Karpas-422 (cell line): ENCODE measurements around the gene ILDR1. TPM values are rescaled to one million over a fixed set of nuclear protein-coding genes. Genes with fewer than 3 reads are reported as not detected.

Source experiments
- DNase-seq: peaks from one replicate; pipeline ENCODE4 v3.0.0-alpha.2; 2015
- H2AFZ ChIP-seq: fragments of 200-600 bp; sonication (generic); 2 replicates; pipeline ENCODE4 v1.6.1; 2014; ENCODE audit warnings: antibody characterized with exemption, low read length, mixed read lengths
- H3K27ac ChIP-seq: fragments of 200-600 bp; sonication (generic); 2 replicates; pipeline ENCODE4 v1.5.1; 2014; ENCODE audit warnings: mild to moderate bottlenecking, low read length, moderate library complexity
- H3K27me3 ChIP-seq: fragments of 200-600 bp; sonication (generic); 2 replicates; pipeline ENCODE4 v1.6.1; 2014; ENCODE audit warnings: low read length, mixed read lengths
- H3K36me3 ChIP-seq: fragments of 200-600 bp; sonication (generic); 2 replicates; pipeline ENCODE4 v1.6.1; 2014; ENCODE audit warnings: low read length, mixed read lengths; ENCODE audit not compliant: insufficient read depth
- H3K4me1 ChIP-seq: fragments of 200-600 bp; sonication (generic); 2 replicates; pipeline ENCODE4 v1.6.1; 2014; ENCODE audit warnings: mild to moderate bottlenecking, low read length, mixed read lengths
- H3K4me2 ChIP-seq: fragments of 200-600 bp; sonication (generic); 2 replicates; pipeline ENCODE4 v1.6.1; 2014; ENCODE audit warnings: low read length, low read depth, mild to moderate bottlenecking; ENCODE audit not compliant: poor library complexity, severe bottlenecking
- H3K4me3 ChIP-seq: fragments of 200-600 bp; sonication (generic); 2 replicates; pipeline ENCODE4 v1.5.1; 2014; ENCODE audit warnings: mild to moderate bottlenecking, antibody characterized with exemption, low read length, mixed read lengths
- H3K79me2 ChIP-seq: fragments of 200-600 bp; sonication (generic); 2 replicates; pipeline ENCODE4 v1.6.1; 2014; ENCODE audit warnings: mild to moderate bottlenecking, low read length, mixed read lengths
- H3K9ac ChIP-seq: fragments of 200-600 bp; sonication (generic); 2 replicates; pipeline ENCODE4 v1.6.0; 2014; ENCODE audit warnings: low read length
- H3K9me2 ChIP-seq: fragments of 200-600 bp; sonication (generic), shearing (Covaris generic); replicated peaks from 2 replicates; pipeline ENCODE4 v1.6.0; 2014; ENCODE audit warnings: mild to moderate bottlenecking, low read length, moderate library complexity; ENCODE audit not compliant: insufficient read depth
- H3K9me3 ChIP-seq: fragments of 300-700, 200-600 bp; sonication (generic); 2 replicates; pipeline ENCODE4 v1.6.1; 2014; ENCODE audit warnings: low read length, mixed read lengths
- H4K20me1 ChIP-seq: fragments of 200-600 bp; sonication (generic); 2 replicates; pipeline ENCODE4 v1.6.1; 2014; ENCODE audit warnings: mild to moderate bottlenecking, antibody characterized with exemption, low read length, low read depth; ENCODE audit not compliant: insufficient read depth
- total RNA-seq: library from RNA; depleted of rRNA; stranded (reverse); fragments of >200 nt; shearing (Covaris generic); gene quantifications from 2 replicates; pipeline ENCODE4 v1.2.3, GENCODE V29; 2014; ENCODE audit warnings: low replicate concordance

Gene ILDR1
- total RNA-seq, 1 experiment from 2014 or later = 0.52 TPM

- Histone ChIP-seq H3K9me3 (peaks cover 14% of the 10 kb centered on the region), H3K27ac (no peak overlapping the region), H3K79me2 (no peaks in the 10 kb centered on the region), H3K27me3 (no peaks in the 10 kb centered on the region), H4K20me1 (no peaks in the 10 kb centered on the region), H3K4me1 (peaks cover 24% of the 10 kb centered on the region), H2AFZ (no peak overlapping the region), H3K9me2 (no peaks in the 10 kb centered on the region), H3K9ac (no peak overlapping the region), H3K4me2 (no peak overlapping the region), H3K4me3 (no peak overlapping the region), H3K36me3 (0 out of 2 replicates have a peak, but pooled peaks cover 8% of the 10 kb centered on the region)
- no peak for DNase-seq
These were observed 36.2 kb downstream of the ILDR1 start for GRCh38 chr3:121985846-121986245.

- Histone ChIP-seq H3K4me1 (peaks cover 35% of the 10 kb centered on the region), H3K36me3 (0 out of 2 replicates have a peak, but pooled peaks cover 8% of the 10 kb centered on the region), H3K9me2 (no peaks in the 10 kb centered on the region), H2AFZ (no peak overlapping the region), H3K27me3 (no peaks in the 10 kb centered on the region), H3K4me2 (no peak overlapping the region), H3K79me2 (no peaks in the 10 kb centered on the region), H3K4me3 (no peak overlapping the region), H3K9ac (no peak overlapping the region), H4K20me1 (no peaks in the 10 kb centered on the region), H3K27ac (no peak overlapping the region), H3K9me3 (peaks cover 14% of the 10 kb centered on the region)
- no peak for DNase-seq
These were observed 40.6 kb downstream of the ILDR1 start for GRCh38 chr3:121981473-121981872.

DNA sequence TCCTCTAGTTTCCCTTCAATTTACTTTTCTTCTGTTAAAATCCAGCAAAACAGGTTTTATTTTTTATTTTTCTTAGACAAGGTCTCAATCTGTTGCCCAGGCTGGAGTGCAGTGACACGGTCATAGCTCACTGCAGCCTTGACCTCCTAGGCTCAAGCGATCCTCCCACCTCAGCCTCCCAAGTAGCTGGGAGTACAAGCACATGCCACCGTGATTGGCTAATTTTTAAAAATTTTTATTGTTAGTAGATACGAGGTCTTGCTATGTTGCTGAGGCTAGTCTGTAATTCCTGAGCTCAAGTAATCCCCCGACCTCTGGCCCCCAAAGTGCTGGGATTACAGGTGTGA is 41.6 kb downstream of the ILDR1 start:
- Histone ChIP-seq H2AFZ (peak overlapping the region; percentile 32; the same call in 1 of the 2 replicates), H3K4me2 (no peak overlapping the region), H3K36me3 (0 out of 2 replicates have a peak, but pooled peaks cover 8% of the 10 kb centered on the region), H3K27ac (peak overlapping the region; percentile 57), H3K9ac (no peak overlapping the region), H3K9me3 (peaks cover 14% of the 10 kb centered on the region), H3K9me2 (no peaks in the 10 kb centered on the region), H3K4me3 (no peak overlapping the region), H3K4me1 (peaks cover 36% of the 10 kb centered on the region), H4K20me1 (no peaks in the 10 kb centered on the region), H3K79me2 (no peaks in the 10 kb centered on the region), H3K27me3 (no peaks in the 10 kb centered on the region)
- no peak for DNase-seq

DNA sequence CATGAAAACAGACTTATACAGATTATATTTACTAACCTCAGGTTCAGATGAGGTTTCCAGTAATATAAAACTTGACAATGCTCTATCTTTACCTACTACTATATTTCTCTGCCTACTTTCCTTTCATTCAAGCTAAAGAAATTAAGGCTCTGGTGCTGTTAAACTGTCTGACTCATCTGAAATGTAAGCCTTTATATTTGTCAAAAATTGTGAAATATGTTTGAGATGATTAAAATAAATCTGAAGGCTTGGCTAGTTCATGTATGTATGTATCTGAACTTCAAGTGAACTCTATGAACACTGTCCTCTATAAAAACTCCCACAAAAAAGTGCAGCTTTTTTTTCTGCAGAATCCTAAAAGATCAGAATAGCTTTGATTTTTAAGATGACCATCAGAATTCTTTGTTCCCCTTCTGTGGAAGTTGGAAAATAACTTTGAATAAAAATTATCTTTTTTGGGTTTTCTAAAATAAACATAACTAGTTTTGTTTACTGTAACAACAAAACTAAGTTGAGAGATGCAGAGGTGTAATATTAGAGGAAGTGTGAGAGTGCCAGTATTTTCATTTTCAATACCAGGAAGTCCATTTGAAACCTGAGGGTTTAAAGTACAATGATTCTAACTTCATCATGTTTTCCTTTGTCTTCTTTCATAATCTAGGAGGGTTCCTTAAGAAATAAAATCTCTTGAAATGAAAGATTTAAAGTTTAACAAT is 42.2 kb downstream of the ILDR1 start:
- Histone ChIP-seq H3K9me3 (peaks cover 14% of the 10 kb centered on the region), H3K9me2 (no peaks in the 10 kb centered on the region), H3K4me2 (peak overlapping the region; percentile 8), H3K9ac (no peak overlapping the region), H3K27me3 (no peaks in the 10 kb centered on the region), H4K20me1 (no peaks in the 10 kb centered on the region), H3K79me2 (no peaks in the 10 kb centered on the region), H3K4me3 (no peak overlapping the region), H3K27ac (peak overlapping the region; percentile 57), H3K4me1 (peaks cover 36% of the 10 kb centered on the region), H3K36me3 (0 out of 2 replicates have a peak, but pooled peaks cover 8% of the 10 kb centered on the region), H2AFZ (peak overlapping the region; percentile 88)
- DNase-seq = no peak

DNA sequence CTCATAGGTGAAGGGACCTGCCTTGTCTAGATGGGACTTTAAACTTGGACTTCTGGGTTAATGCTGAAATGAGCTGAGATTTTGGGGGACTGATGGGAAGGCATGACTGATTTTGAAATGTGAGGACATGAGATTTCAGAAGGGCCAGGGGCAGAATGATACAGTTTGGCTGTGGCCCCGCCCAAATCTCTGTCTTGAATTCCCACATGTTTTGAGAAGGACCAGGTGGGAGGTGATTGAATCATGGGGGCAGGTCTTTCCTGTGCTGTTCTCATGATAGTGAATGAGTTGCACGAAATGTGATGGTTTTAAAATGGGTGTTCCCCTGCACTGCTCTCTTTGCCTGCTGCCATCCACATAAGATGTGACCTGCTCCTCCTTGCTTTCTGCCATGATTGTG is 42.8 kb downstream of the ILDR1 start:
- Histone ChIP-seq H2AFZ (no peak overlapping the region; the same call in 1 of the 2 replicates), H3K27ac (peak overlapping the region; percentile 57; the same call in 1 of the 2 replicates), H3K9me3 (peaks cover 14% of the 10 kb centered on the region), H3K36me3 (0 out of 2 replicates have a peak, but pooled peaks cover 12% of the 10 kb centered on the region), H3K4me2 (no peak overlapping the region), H3K9me2 (no peaks in the 10 kb centered on the region), H3K27me3 (no peaks in the 10 kb centered on the region), H3K4me3 (no peak overlapping the region), H3K4me1 (peaks cover 36% of the 10 kb centered on the region), H3K79me2 (no peaks in the 10 kb centered on the region), H4K20me1 (no peaks in the 10 kb centered on the region), H3K9ac (no peak overlapping the region)
- DNase-seq = no peak

DNA sequence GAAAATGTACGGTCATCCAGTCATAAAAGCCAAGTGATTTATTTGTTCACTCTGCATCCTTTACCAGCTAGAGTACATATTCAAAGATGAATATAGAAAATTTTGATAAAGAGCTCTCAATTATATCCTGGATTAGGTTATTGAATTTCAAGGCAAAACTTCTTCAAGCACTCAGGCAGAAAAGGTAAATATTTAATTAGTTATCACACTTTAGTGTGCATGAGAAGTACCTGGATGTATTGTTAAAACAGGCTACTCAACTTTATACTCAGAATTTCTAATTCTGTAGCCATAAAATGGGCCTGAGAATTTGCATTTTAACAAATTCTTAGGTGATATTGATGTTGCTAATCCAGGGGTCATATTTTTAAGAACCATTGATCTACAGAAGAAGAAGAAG is 45.3 kb downstream of the ILDR1 start:
- peaks cover 33% of the 10 kb centered on the region for H3K4me1 ChIP-seq
- DNase-seq = no peak
- no peak overlapping the region for H3K9ac ChIP-seq
- 0 out of 2 replicates have a peak, but pooled peaks cover 5% of the 10 kb centered on the region for H3K36me3 ChIP-seq
- H2AFZ ChIP-seq = no peak overlapping the region
- no peaks in the 10 kb centered on the region; the same call in none of the 2 replicates for H3K9me3 ChIP-seq
- no peaks in the 10 kb centered on the region for H3K9me2 ChIP-seq
- H3K4me3 ChIP-seq = no peak overlapping the region
- H4K20me1 ChIP-seq = no peaks in the 10 kb centered on the region
- H3K27ac ChIP-seq = no peak overlapping the region
- no peaks in the 10 kb centered on the region for H3K79me2 ChIP-seq
- no peak overlapping the region for H3K4me2 ChIP-seq
- H3K27me3 ChIP-seq = no peaks in the 10 kb centered on the region

GRCh38 chr3:121975702-121976302 is 46.2 kb downstream of the ILDR1 start:
- Histone ChIP-seq H3K36me3 (0 out of 2 replicates have a peak, but pooled peaks cover 5% of the 10 kb centered on the region), H3K27me3 (no peaks in the 10 kb centered on the region), H3K9me3 (no peaks in the 10 kb centered on the region; the same call in 1 of the 2 replicates), H3K4me1 (peaks cover 25% of the 10 kb centered on the region), H3K4me3 (no peak overlapping the region), H3K4me2 (no peak overlapping the region), H3K79me2 (no peaks in the 10 kb centered on the region), H2AFZ (no peak overlapping the region), H3K9ac (no peak overlapping the region), H4K20me1 (no peaks in the 10 kb centered on the region), H3K27ac (no peak overlapping the region), H3K9me2 (no peaks in the 10 kb centered on the region)
- no peak for DNase-seq

- 0 out of 2 replicates have a peak, but pooled peaks cover 5% of the 10 kb centered on the region for H3K36me3 ChIP-seq
- no peak overlapping the region for H3K9ac ChIP-seq
- H3K9me3 ChIP-seq = no peaks in the 10 kb centered on the region; the same call in 1 of the 2 replicates
- no peak overlapping the region for H3K27ac ChIP-seq
- H3K4me1 ChIP-seq = peaks cover 17% of the 10 kb centered on the region
- no peaks in the 10 kb centered on the region for H3K27me3 ChIP-seq
- H2AFZ ChIP-seq = no peak overlapping the region
- DNase-seq = no peak
- H3K4me3 ChIP-seq = no peak overlapping the region
- H3K4me2 ChIP-seq = no peak overlapping the region
- H3K79me2 ChIP-seq = no peaks in the 10 kb centered on the region
- no peaks in the 10 kb centered on the region for H4K20me1 ChIP-seq
- no peaks in the 10 kb centered on the region for H3K9me2 ChIP-seq
These were observed 47.4 kb downstream of the ILDR1 start for GRCh38 chr3:121974601-121975111.
